ENCODE measurements around the gene KRT5. TPM values are rescaled to one million over a fixed set of nuclear protein-coding genes. Genes with fewer than 3 reads are reported as not detected.

The KRT5 gene
- total and polyA plus RNA-seq, 10 of the 15 experiments (the other 5 are each of a cell fraction or from before 2014, with no cell fraction given), result 1.6 TPM; not detected in 9

DNA sequence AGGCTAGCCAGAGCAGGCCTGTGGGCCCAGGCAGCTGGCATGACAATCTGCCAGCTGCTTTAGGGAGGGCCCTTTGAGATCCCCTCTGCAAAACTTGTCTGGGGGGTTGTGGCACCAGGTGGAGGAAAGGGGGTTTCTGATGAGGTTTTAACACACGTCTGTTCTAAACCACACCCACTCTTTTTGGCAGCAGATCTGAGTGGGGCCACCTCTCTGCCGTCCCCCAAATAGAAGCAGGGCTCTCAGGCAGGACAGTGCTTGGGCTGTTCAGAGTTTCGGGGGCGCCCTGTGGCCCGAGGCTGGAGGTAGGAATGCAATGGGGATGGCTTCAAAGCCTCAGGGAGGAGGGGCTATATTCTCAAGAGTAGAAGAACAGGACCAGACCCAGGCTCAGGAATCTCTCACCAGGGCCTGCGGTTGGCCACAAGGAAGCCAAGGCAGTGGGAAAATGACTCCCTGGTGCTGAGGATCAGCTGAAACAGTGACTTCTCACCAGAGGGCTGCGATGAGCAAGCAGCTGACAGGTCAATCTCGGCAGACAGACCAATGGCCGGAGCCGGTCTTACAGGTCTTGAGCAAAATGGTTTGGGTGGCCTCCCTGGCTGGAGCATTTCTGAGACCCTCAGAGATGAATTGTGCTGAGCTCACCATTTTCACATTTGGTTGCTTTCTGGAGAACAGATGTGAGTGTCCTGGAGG lies 1.5 kb upstream of the KRT5 start (continued):
- TF ChIP-seq NR2C1 (IDR thresholded peaks at IDR 0.05) (no peak), EGR1 (IDR thresholded peaks at IDR 0.05; ENCODE audit: borderline replicate concordance in 1 of 2, low read depth in 2 of 2, low read length in 2 of 2) (no peak), GATAD2B (conservative IDR thresholded peaks at IDR 0.05; ENCODE audit: low read depth) (no peak)
- TF ChIP-seq, protein P1, sequence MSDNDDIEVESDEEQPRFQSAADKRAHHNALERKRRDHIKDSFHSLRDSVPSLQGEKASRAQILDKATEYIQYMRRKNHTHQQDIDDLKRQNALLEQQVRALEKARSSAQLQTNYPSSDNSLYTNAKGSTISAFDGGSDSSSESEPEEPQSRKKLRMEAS (IDR thresholded peaks at IDR 0.05; ENCODE audit: low read depth, low read length), result no peak

DNA sequence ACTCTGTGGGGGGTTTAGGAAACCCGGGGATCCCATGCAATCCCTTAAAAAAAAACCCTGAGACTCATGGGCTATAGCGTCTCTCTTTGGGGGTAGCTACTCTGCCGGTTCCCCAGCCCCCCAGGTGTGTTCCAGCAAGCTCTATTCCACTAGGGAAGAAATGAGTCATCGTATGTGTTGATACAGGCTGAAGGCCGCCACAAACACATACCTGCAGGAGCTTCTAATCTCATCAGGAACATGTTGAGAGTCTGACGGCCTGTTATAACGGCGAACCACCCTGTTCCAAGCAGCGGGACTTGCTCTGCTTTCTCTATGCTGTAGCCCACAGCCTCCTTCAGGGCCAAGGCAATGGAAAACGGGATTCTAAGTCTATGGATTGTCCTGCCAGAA lies 977 bp upstream of the KRT5 start:
- ATAC-seq (no peak), DNase-seq (ENCODE audit: low read depth, low spot score) (no peak), FAIRE-seq (no peak)
- Histone ChIP-seq H3K79me2 (ENCODE audit: control insufficient read depth, insufficient read depth, low read length) (no peaks in the 10 kb centered on the region), H3K27me3 (replicated peaks in 1 of 2; ENCODE audit: control insufficient read depth in 2 of 2, insufficient read depth in 2 of 2, low read length in 1 of 2) (peaks cover 0 to 9% of the 10 kb centered on the region in 2 experiments; a peak in 3 of 4 replicates), H3K4me3 (no peak overlapping the region), H3K9ac (ENCODE audit: control insufficient read depth, insufficient read depth, low read length) (no peak overlapping the region), H3K4me1 (ENCODE audit: control insufficient read depth, insufficient read depth, low read length) (no peaks in the 10 kb centered on the region), H3K9me3 (replicated peaks; ENCODE audit: control insufficient read depth, insufficient read depth, low read length) (no peaks in the 10 kb centered on the region), H4K20me1 (ENCODE audit: control insufficient read depth, insufficient read depth) (no peaks in the 10 kb centered on the region), H3K4me2 (ENCODE audit: control insufficient read depth, insufficient read depth) (no peak overlapping the region), H3K27ac (ENCODE audit: control insufficient read depth, insufficient read depth) (no peak overlapping the region), H3K36me3 (ENCODE audit: control insufficient read depth in 2 of 2, insufficient read depth in 2 of 2, low read length in 1 of 2) (no peaks in the 10 kb centered on the region), H2AFZ (ENCODE audit: control insufficient read depth, low read depth, low read length) (no peak overlapping the region)
- in situ Hi-C loops (cut with MboI), result no loop called here
- TF ChIP-seq, protein P2, sequence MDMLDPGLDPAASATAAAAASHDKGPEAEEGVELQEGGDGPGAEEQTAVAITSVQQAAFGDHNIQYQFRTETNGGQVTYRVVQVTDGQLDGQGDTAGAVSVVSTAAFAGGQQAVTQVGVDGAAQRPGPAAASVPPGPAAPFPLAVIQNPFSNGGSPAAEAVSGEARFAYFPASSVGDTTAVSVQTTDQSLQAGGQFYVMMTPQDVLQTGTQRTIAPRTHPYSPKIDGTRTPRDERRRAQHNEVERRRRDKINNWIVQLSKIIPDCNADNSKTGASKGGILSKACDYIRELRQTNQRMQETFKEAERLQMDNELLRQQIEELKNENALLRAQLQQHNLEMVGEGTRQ (IDR thresholded peaks at IDR 0.05; ENCODE audit: borderline replicate concordance, low read depth, low read length), result no peak
- TF ChIP-seq RBBP5 (conservative IDR thresholded peaks at IDR 0.05), result no peak
- TF ChIP-seq, protein P3, sequence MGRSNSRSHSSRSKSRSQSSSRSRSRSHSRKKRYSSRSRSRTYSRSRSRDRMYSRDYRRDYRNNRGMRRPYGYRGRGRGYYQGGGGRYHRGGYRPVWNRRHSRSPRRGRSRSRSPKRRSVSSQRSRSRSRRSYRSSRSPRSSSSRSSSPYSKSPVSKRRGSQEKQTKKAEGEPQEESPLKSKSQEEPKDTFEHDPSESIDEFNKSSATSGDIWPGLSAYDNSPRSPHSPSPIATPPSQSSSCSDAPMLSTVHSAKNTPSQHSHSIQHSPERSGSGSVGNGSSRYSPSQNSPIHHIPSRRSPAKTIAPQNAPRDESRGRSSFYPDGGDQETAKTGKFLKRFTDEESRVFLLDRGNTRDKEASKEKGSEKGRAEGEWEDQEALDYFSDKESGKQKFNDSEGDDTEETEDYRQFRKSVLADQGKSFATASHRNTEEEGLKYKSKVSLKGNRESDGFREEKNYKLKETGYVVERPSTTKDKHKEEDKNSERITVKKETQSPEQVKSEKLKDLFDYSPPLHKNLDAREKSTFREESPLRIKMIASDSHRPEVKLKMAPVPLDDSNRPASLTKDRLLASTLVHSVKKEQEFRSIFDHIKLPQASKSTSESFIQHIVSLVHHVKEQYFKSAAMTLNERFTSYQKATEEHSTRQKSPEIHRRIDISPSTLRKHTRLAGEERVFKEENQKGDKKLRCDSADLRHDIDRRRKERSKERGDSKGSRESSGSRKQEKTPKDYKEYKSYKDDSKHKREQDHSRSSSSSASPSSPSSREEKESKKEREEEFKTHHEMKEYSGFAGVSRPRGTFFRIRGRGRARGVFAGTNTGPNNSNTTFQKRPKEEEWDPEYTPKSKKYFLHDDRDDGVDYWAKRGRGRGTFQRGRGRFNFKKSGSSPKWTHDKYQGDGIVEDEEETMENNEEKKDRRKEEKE (IDR thresholded peaks at IDR 0.05), result no peak
- TF ChIP-seq, protein P4, sequence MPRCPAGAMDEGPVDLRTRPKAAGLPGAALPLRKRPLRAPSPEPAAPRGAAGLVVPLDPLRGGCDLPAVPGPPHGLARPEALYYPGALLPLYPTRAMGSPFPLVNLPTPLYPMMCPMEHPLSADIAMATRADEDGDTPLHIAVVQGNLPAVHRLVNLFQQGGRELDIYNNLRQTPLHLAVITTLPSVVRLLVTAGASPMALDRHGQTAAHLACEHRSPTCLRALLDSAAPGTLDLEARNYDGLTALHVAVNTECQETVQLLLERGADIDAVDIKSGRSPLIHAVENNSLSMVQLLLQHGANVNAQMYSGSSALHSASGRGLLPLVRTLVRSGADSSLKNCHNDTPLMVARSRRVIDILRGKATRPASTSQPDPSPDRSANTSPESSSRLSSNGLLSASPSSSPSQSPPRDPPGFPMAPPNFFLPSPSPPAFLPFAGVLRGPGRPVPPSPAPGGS (IDR thresholded peaks at IDR 0.05; ENCODE audit: borderline replicate concordance, insufficient read depth, low read depth, low read length, poor library complexity, severe bottlenecking), result no peak
- TF ChIP-seq RELA (IDR thresholded peaks at IDR 0.05; ENCODE audit: borderline replicate concordance, partially characterized antibody), result no peak
- no peak for TF ChIP-seq LARP7 (IDR thresholded peaks at IDR 0.05)
- POLR2A ChIA-PET, result interaction anchor here (0.7 kb wide), 1 partner anchor 558 kb away, joined by 3 read pairs; the partner anchor contains the start of gene SPRYD3
- SMC1A ChIA-PET (ENCODE audit: uncharacterized antibody, unreplicated experiment), result interaction anchor here (1.1 kb wide), 1 partner anchor 148 kb away, joined by 3 read pairs; no protein-coding TSS in a partner anchor
- WGBS (ENCODE audit: insufficient coverage, insufficient replicate concordance, low lambda C conversion rate, missing lambda C conversion rate), result 38% methylated on average over 10 of the region's 10 CpGs
- RAD21 ChIA-PET (ENCODE audit: unreplicated experiment), result no interaction called here
- BruUV-seq (replicated peaks), result no TSS peak
- intact Hi-C loops (cut with micrococcal nuclease; ENCODE audit: unreplicated experiment), result no loop called here
- CTCF ChIA-PET, result interaction anchor here (0.9 to 1.2 kb wide), 2 partner anchors 9 to 21 kb away, joined by 3 to 4 read pairs; no protein-coding TSS in a partner anchor

All from GM12878 (cell line).